Fibroblast of lung (primary cell): ENCODE results near the gene ALG3. TPM values are rescaled to one million over a fixed set of nuclear protein-coding genes. Genes with fewer than 3 reads are reported as not detected.

Experiments used
- DNase-seq, 2 donors: peaks; one replicate each; pipeline versions ENCODE4 v3.0.0 to v3.0.0-alpha.2; 2010; ENCODE audit warnings: low read depth in 2 of 2
- H2AFZ ChIP-seq: 2 replicates; pipeline ENCODE4 v1.5.1; 2012; ENCODE audit warnings: low read length, control low read depth, inconsistent platforms
- H3K27ac ChIP-seq: 2 replicates; pipeline ENCODE4 v1.5.1; 2011; ENCODE audit warnings: low read length, control low read depth; ENCODE audit not compliant: insufficient read depth
- H3K27me3 ChIP-seq: 2 replicates; pipeline ENCODE4 v1.5.1; 2011; ENCODE audit warnings: mild to moderate bottlenecking, low read length; ENCODE audit not compliant: control insufficient read depth, insufficient read depth
- H3K36me3 ChIP-seq: 2 replicates; pipeline ENCODE4 v1.5.1; 2011; ENCODE audit warnings: low read length; ENCODE audit not compliant: control insufficient read depth, insufficient read depth
- H3K4me1 ChIP-seq: 2 replicates; pipeline ENCODE4 v1.5.1; 2011; ENCODE audit warnings: low read length; ENCODE audit not compliant: control insufficient read depth, insufficient read depth; ENCODE audit errors: extremely low read depth
- H3K4me2 ChIP-seq: 2 replicates; pipeline ENCODE4 v1.5.1; 2011; ENCODE audit warnings: low read length, control low read depth; ENCODE audit not compliant: insufficient read depth; ENCODE audit errors: extremely low read depth
- H3K4me3 ChIP-seq, 4 experiments: fragments of 200-600 bp in 1 of 4; sonication (generic) in 1 of 4; replicated peaks in 1 of 4; 2 replicates each; pipeline ENCODE4 v1.5.1; 2011 to 2016; ENCODE audit warnings: low read length in 4 of 4, low read depth in 3 of 4, mild to moderate bottlenecking in 3 of 4, control low read depth in 2 of 4, inconsistent platforms in 1 of 4, mixed read lengths in 1 of 4; ENCODE audit not compliant: insufficient read depth in 1 of 4; ENCODE audit errors: control extremely low read depth in 1 of 4
- H3K79me2 ChIP-seq: 2 replicates; pipeline ENCODE4 v1.5.1; 2012; ENCODE audit warnings: mild to moderate bottlenecking, low read length, inconsistent platforms; ENCODE audit not compliant: control insufficient read depth, insufficient read depth
- H3K9ac ChIP-seq: 2 replicates; pipeline ENCODE4 v1.5.1; 2011; ENCODE audit warnings: mild to moderate bottlenecking, low read length, control low read depth; ENCODE audit not compliant: insufficient read depth
- H3K9me3 ChIP-seq: 2 replicates; pipeline ENCODE4 v1.5.1; 2012; ENCODE audit warnings: low read depth, low read length; ENCODE audit not compliant: control insufficient read depth, insufficient read depth
- H4K20me1 ChIP-seq: 2 replicates; pipeline ENCODE4 v1.5.1; 2011; ENCODE audit warnings: low read length; ENCODE audit not compliant: control insufficient read depth, insufficient read depth; ENCODE audit errors: extremely low read depth
- CTCF ChIP-seq, 2 donors: IDR thresholded peaks in 1 of 2; conservative IDR thresholded peaks in 1 of 2; 1 replicate in 1 of 2; 2 replicates in 1 of 2; pipeline ENCODE4 v1.5.1; 2011 to 2012; ENCODE audit warnings: low read length in 2 of 2, control low read depth in 1 of 2, inconsistent platforms in 1 of 2, low read depth in 1 of 2, mild to moderate bottlenecking in 1 of 2
- EZH2 ChIP-seq: IDR thresholded peaks from 2 replicates; pipeline ENCODE4 v1.5.1; 2012; ENCODE audit warnings: low read length, control low read depth, mild to moderate bottlenecking; ENCODE audit errors: missing control alignments
- polyA plus RNA-seq, 2 donors: library from polyadenylated mRNA; depleted of rRNA in 1 of 2; stranded (reverse) in 1 of 2; unstranded in 1 of 2; fragments of >200 nt; gene quantifications; 2 replicates each; pipeline ENCODE4 v1.2.1, GENCODE V29; 2011 to 2012; ENCODE audit warnings: missing spikeins in 1 of 2
- total RNA-seq: library from RNA; depleted of rRNA; stranded (reverse); fragments of >200 nt; gene quantifications from 2 replicates; pipeline ENCODE4 v1.2.1, GENCODE V29; 2014

The ALG3 gene
- total and polyA plus RNA-seq, 2 donors (not counting 1 experiment from before 2014, with no cell fraction given) = 21.6 to 27.2 TPM

- no peaks in the 10 kb centered on the region for H4K20me1 ChIP-seq
- peak overlapping the region; percentile 69 for H3K9ac ChIP-seq
- peaks cover 13% of the 10 kb centered on the region for H3K79me2 ChIP-seq
- no peaks in the 10 kb centered on the region for H3K9me3 ChIP-seq
- no peaks in the 10 kb centered on the region for H3K4me1 ChIP-seq
- peak overlapping the region; percentile 79 to 100 (median 90) for H3K4me3 ChIP-seq
- peak; percentile 74 to 87 for DNase-seq
- peak overlapping the region; percentile 58 for H3K27ac ChIP-seq
- H3K4me2 ChIP-seq = peak overlapping the region; percentile 100
- H3K27me3 ChIP-seq = no peaks in the 10 kb centered on the region
- peaks cover under 1% of the 10 kb centered on the region for H3K36me3 ChIP-seq
- TF ChIP-seq CTCF (conservative IDR thresholded peaks at IDR 0.05 in 1 of 2, IDR thresholded peaks at IDR 0.05 in 1 of 2; ENCODE audit: low read depth in 1 of 2, low read length in 2 of 2) (peak; percentile 97), EZH2 (no peak)
- H2AFZ ChIP-seq = peak overlapping the region; percentile 91
Observed at GRCh38 chr3:184250167-184250828, 1.5 kb upstream of the ALG3 start.

GRCh38 chr3:184249412-184250166 lies 827 bp upstream of the ALG3 start, which contains the start of gene EEF1AKMT4:
Gene EEF1AKMT4, plus strand, starts transcription at chr3:184249672. Its CDS starts 23 bp downstream, at chr3:184249695.
- no peaks in the 10 kb centered on the region for H4K20me1 ChIP-seq
- peak within 1 kb of the TSS; percentile 100 for H3K4me2 ChIP-seq

More at GRCh38 chr3:184249412-184250166, 827 bp upstream of the ALG3 start, which contains the start of gene EEF1AKMT4:
- Histone ChIP-seq H3K27me3 (no peaks in the 10 kb centered on the region), H3K27ac (peak within 1 kb of the TSS; percentile 92), H3K79me2 (peaks cover 13% of the 10 kb centered on the region), H3K4me3 (peak within 1 kb of the TSS; percentile 79 to 100 (median 90)), H3K36me3 (peaks cover 6% of the 10 kb centered on the region), H3K9ac (peak within 1 kb of the TSS; percentile 70), H3K9me3 (no peaks in the 10 kb centered on the region), H3K4me1 (no peaks in the 10 kb centered on the region), H2AFZ (peak within 1 kb of the TSS; percentile 98)
- TF ChIP-seq EZH2 = no peak
- peak; percentile 4 to 41 for TF ChIP-seq CTCF (conservative IDR thresholded peaks at IDR 0.05 in 1 of 2, IDR thresholded peaks at IDR 0.05 in 1 of 2; ENCODE audit: low read depth in 1 of 2, low read length in 2 of 2)
- peak; percentile 98 for DNase-seq
